DMS153 treated with DMSO at 0.1 percent for 48 hours (cell line): ENCODE results near the gene ERC2.
"Not testable (repeated sequence)": the region's sequence is repeated elsewhere in the genome, so short reads cannot be mapped to it uniquely, and the experiment has no call there.

Experiments used
- DNase-seq: peaks from one replicate; lab custom pipeline; 2025; ENCODE audit not compliant: unreplicated experiment; lab: John Stamatoyannopoulos, UW

ERC2 gene

GRCh38 chr3:56081246-56081645 is 387.0 kb downstream of the ERC2 start:
- DNase-seq: no peak

- no peak for DNase-seq
Measured at GRCh38 chr3:56076746-56077145, 391.5 kb downstream of the ERC2 start.

- no peak for DNase-seq
Measured at GRCh38 chr3:56075089-56075488, 393.2 kb downstream of the ERC2 start.

- no peak for DNase-seq
Measured at GRCh38 chr3:56069766-56070165, 398.5 kb downstream of the ERC2 start.

- not testable (repeated sequence) for DNase-seq
Measured at GRCh38 chr3:56066405-56066804, 401.9 kb downstream of the ERC2 start.

GRCh38 chr3:56064684-56065083 is 403.6 kb downstream of the ERC2 start:
- DNase-seq: no peak

GRCh38 chr3:56061279-56061626 is 407.0 kb downstream of the ERC2 start:
- no peak for DNase-seq

GRCh38 chr3:56060521-56061278 is 407.6 kb downstream of the ERC2 start:
- no peak for DNase-seq

GRCh38 chr3:56059731-56060130 is 408.5 kb downstream of the ERC2 start:
- DNase-seq: no peak

GRCh38 chr3:56055951-56056350 is 412.3 kb downstream of the ERC2 start:
- DNase-seq: no peak

GRCh38 chr3:56055546-56055945 is 412.7 kb downstream of the ERC2 start:
- DNase-seq: no peak

GRCh38 chr3:56054844-56055243 is 413.4 kb downstream of the ERC2 start:
- no peak for DNase-seq

GRCh38 chr3:56053727-56054126 is 414.5 kb downstream of the ERC2 start:
- no peak for DNase-seq

GRCh38 chr3:56052188-56052587 is 416.1 kb downstream of the ERC2 start:
- no peak for DNase-seq

GRCh38 chr3:56051052-56051451 is 417.2 kb downstream of the ERC2 start:
- DNase-seq: no peak

GRCh38 chr3:56048946-56049345 is 419.3 kb downstream of the ERC2 start:
- no peak for DNase-seq

GRCh38 chr3:56048331-56048730 is 419.9 kb downstream of the ERC2 start:
- no peak for DNase-seq

GRCh38 chr3:56042326-56042951 is 425.8 kb downstream of the ERC2 start:
- peak; percentile 4 for DNase-seq

GRCh38 chr3:56025326-56025725 is 442.9 kb downstream of the ERC2 start:
- DNase-seq: no peak

- DNase-seq: no peak
Measured at GRCh38 chr3:56023546-56023945, 444.7 kb downstream of the ERC2 start.

- DNase-seq: no peak
Measured at GRCh38 chr3:56022619-56023018, 445.6 kb downstream of the ERC2 start.

GRCh38 chr3:56019490-56020146 is 448.6 kb downstream of the ERC2 start:
- DNase-seq: no peak
